NOMO-1 treated with dmso at 0.1 percent for 144 hours (cell line): ENCODE measurements around the gene GARNL3.

Experiments
- DNase-seq: peaks from one replicate; lab custom pipeline; 2025; ENCODE audit not compliant: unreplicated experiment; lab: John Stamatoyannopoulos, UW

GARNL3 gene

GRCh38 chr9:127346584-127346983 lies 82.0 kb downstream of the GARNL3 start:
- DNase-seq, result no peak

- peak; percentile 6 for DNase-seq
Measured at GRCh38 chr9:127347831-127348776, 83.5 kb downstream of the GARNL3 start.

GRCh38 chr9:127349483-127350113 lies 85.0 kb downstream of the GARNL3 start:
- no peak for DNase-seq

- no peak for DNase-seq
Measured at GRCh38 chr9:127351182-127352166, 86.9 kb downstream of the GARNL3 start.

DNA sequence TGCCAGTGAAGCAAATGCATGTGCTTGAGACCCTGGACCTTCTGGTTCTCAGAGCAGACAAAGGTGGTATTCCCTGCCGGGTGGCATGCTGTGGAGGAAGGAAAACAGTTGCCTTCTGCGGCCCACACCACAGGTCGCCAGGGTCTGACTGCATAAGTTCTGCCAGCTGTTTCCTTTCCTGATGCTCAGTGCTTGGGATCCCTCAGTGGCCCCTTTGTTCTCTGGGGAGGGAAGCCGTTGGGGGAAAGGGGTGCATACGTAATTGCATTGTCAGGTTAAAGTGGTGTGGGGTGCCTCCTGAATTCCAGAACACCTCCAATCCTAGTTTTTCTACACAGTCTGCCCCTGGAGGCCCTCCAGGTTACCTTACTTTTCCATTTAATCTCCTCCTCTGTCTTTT lies 89.3 kb downstream of the GARNL3 start:
- DNase-seq, result no peak

GRCh38 chr9:127356906-127357305 lies 92.3 kb downstream of the GARNL3 start:
- DNase-seq, result no peak

DNA sequence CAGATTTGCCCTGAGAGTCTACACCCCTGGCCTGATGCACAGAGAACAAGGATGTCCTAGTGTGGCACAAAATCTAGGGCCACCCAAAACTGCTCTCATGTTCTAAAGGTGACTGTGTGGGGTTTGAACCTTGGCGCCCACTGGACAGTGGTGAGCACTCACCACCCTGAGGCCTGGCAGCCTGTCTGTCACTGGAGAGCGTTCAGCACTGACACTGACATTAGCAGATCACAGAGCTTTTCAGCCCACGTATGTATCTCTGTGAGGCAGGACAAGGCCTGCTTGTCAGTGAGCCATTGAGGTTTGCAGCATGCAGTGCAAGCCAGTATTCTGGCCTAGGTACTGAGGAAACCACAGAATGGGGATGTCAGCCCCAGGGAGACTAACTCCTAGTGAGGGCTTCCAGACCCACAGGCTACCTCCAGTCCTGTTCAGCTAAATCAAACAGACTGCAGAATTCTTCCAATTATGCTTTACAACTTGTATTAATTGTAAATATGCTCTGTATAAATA lies 93.5 kb downstream of the GARNL3 start:
- DNase-seq, result no peak

DNA sequence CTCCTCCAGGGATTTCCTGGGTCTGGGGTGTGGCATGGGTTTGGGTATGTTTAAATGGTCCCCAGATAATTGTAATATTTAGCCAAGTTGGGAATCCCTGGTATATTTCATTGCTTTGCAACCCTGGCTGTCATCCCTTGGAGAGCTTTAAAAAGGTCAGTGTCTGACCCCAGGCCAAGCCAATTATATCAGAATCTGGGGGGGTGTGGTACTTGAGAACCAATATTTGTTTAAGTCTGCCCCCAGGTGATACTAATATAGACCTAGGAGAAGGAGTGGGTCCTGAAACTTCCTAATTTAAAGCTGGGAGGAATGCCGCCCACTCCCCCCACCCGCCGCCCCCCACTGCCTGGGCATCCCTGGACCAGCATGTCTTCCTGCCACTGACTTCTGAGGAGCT lies 94.2 kb downstream of the GARNL3 start:
- DNase-seq, result no peak

DNA sequence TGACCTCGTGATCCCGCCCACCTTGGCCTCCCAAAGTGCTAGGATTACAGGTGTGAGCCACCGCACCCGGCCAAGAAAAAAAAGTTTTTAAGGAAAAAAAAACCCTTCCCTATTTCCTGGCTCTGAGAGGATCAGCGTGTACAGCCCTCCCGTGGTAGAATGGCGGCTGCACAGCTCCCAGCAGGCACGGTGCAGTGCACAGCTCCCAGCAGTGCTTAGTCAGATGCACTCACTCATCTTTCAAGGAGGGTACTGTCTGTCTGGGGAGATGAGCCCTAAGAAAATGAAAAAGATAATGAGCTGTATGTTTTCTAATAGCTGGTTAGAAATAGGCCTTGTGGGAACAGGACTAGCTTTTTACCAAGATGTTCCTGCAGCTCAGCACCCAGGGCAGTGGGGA lies 95.7 kb downstream of the GARNL3 start:
- DNase-seq, result no peak

- DNase-seq, result no peak
Measured at GRCh38 chr9:127360829-127361228, 96.3 kb downstream of the GARNL3 start.

GRCh38 chr9:127361561-127361960 lies 97.0 kb downstream of the GARNL3 start:
- peak; percentile 47 for DNase-seq

DNA sequence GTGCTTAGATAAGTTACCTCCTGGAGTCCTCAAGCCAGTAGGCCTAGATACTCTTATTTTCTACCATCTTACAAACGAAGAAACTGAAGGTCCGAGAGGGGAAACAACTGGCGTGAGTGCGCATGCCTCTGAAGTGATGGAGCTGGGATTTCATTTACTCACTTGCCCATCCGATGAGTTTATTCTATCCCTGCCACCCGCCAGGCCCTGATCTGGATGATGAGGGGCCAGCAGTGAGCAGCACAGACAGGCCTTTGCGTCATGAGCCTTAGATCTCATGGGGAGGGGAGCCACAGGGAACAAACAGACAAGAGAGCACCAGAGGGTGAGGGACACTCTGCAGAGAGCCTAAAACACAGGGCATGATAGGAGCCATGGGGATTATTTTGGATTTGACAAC lies 98.3 kb downstream of the GARNL3 start:
- no peak for DNase-seq

- no peak for DNase-seq
Measured at GRCh38 chr9:127365461-127365860, 100.9 kb downstream of the GARNL3 start.

GRCh38 chr9:127366594-127366993 lies 102.0 kb downstream of the GARNL3 start:
- DNase-seq, result no peak

DNA sequence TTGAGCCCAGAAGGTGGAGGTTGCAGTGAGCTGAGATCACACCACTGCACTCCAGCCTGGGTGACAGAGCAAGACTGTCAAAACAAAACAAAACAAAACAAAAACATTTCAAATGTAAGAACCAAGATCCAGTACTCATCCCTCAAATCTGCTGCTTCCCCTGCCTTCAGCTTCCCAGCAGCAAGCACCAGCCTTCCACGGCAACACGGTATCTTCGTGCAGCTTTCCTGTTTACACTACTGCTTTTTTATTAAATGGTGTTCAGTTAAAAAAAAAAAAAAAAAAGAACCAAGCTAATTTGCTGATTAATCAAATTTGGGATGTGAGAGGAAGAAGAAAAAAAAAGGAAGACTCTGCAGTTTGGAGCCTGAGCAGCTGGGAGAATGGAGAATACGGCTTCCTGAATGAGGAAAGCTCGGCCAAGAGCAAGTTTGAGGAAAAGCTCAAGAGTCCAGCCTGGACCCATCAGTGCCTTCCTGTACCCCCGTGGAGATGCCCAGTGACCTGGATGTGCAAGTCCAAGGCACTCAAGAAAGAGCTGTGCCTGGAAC lies 104.4 kb downstream of the GARNL3 start:
- no peak for DNase-seq

- no peak for DNase-seq
Measured at GRCh38 chr9:127369428-127369827, 104.9 kb downstream of the GARNL3 start.

DNA sequence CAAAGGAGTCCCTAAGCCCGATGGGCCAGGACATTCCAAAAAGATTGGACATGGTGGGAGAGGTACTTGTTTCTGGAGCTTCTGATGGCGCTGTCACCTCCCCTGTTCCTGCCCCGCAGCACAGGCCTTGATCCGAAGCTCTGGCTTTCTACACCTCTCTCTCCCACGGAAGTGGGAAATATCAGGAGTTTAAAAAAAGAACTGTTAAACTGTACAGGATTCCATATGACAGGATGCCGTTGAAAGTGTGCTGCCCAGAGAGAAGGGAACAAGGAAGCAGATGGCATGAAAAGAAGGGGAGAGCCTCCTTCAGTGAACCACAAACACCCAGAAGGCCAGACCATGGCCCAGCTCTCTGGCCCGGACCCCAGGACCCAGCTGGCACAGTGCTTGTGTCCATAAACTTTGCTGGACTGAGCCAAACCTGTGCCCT lies 105.6 kb downstream of the GARNL3 start:
- DNase-seq, result no peak

GRCh38 chr9:127370672-127371648 lies 106.4 kb downstream of the GARNL3 start:
- no peak for DNase-seq

DNA sequence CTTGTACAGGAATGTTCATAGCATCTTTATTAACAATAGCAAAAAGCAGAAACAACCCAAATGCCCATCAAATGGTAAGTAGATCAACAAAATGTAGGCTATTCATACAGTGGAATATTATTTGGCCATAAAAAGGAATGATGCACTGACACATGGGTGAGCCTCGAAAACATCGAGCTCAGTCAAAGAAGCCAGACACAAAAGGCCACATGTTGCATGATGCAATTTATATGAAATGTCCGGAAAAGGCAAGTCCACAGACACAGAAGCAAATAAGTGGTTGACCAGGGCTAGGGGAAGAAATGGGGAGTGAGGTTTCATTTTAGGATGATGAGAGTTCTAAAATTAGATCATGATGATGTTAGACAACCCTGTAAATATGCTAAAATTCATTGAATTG lies 115.9 kb downstream of the GARNL3 start:
- no peak for DNase-seq
